CD4-positive, alpha-beta T cell treated with Interleukin-17A for 4 hours (primary cell): Measurements from ENCODE around the gene IFITM5.

Experiments
- DNase-seq: peaks from one replicate; pipeline ENCODE4 v3.0.0-alpha.2; 2020; ENCODE audit warnings: mixed read lengths

The IFITM5 gene

GRCh38 chr11:282171-282570, 17.2 kb downstream of the IFITM5 start:
- no peak for DNase-seq

DNA sequence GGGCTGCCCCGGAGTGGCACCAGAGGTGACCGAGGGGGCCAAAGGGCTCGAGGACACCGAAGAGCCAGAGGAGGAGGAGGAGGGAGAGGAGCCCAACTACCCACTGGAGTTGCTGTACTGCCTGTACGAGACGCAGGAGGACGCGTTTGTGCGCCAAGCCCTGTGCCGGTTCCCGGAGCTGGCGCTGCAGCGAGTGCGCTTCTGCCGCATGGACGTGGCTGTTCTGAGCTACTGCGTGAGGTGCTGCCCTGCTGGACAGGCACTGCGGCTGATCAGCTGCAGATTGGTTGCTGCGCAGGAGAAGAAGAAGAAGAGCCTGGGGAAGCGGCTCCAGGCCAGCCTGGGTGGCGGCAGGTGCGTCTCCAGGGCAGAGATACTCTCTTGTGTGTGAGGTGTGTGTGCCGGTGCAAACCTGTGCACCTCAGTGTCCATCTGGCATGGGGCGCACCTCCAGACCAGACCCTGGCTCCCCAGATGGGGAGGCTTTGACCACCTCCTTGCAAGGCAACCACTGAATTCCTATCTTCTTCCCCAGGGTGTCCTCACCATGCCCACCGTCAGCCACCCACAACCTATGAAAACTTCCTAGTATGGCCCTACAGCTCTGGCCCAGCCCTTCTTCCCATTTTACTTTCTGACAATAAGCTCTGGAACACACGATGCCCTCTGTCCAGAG, 17.7 kb downstream of the IFITM5 start:
- no peak for DNase-seq

DNA sequence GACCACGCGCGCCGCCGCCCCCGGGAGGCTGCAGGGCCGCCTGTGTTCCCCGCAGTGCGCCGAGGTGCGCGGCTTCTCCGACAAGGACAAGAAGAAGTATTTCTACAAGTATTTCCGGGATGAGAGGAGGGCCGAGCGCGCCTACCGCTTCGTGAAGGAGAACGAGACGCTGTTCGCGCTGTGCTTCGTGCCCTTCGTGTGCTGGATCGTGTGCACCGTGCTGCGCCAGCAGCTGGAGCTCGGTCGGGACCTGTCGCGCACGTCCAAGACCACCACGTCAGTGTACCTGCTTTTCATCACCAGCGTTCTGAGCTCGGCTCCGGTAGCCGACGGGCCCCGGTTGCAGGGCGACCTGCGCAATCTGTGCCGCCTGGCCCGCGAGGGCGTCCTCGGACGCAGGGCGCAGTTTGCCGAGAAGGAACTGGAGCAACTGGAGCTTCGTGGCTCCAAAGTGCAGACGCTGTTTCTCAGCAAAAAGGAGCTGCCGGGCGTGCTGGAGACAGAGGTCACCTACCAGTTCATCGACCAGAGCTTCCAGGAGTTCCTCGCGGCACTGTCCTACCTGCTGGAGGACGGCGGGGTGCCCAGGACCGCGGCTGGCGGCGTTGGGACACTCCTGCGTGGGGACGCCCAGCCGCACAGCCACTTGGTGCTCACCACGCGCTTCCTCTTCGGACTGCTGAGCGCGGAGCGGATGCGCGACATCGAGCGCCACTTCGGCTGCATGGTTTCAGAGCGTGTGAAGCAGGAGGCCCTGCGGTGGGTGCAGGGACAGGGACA, 18.4 kb downstream of the IFITM5 start:
- DNase-seq: peak; percentile 60

- peak; percentile 68 for DNase-seq
These were observed 19.2 kb downstream of the IFITM5 start for GRCh38 chr11:279966-280705.

DNA sequence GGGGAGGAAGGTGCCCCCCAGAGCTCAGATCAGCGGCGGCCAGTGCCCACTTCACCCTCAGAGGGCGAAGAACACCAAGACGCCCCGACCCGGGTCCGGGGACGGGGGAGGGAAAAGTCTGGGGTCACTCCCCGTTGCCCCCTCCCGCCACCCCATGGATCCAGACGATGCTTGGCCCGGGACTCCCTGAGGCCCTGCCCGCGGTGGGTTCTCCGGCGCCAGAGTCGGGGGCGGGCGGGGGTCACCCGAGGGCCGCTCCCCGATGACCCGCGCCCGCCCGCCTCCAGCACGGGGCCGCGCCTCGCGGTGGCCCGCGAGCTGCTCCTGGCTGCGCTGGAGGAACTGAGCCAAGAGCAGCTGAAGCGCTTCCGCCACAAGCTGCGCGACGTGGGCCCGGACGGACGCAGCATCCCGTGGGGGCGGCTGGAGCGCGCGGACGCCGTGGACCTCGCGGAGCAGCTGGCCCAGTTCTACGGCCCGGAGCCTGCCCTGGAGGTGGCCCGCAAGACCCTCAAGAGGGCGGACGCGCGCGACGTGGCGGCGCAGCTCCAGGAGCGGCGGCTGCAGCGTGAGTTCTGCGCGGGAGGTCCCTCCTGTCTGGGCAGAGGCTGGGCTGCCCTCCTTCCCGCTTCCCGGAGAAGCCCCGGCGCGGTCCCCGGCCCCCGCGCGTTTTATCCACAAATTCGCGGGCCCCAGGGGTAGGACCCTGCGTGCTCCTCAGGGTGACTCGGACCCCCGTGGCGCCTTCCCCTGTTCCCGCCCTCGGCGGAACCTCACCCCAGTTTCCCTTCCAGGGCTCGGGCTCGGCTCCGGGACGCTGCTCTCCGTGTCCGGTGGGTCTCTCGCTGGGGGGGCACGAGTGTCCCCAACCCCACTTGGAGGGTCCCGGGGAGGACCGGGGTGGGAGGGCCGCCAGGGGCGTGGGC, 20.0 kb downstream of the IFITM5 start:
- peak; percentile 51 for DNase-seq

GRCh38 chr11:278001-278951, 21.1 kb downstream of the IFITM5 start, which contains the start of gene NLRP6:
NLRP6 (plus strand) TSS chr11:278407; CDS start chr11:278570, 163 bp downstream.
- DNase-seq: no peak

- no peak for DNase-seq
These were observed 23.1 kb downstream of the IFITM5 start for GRCh38 chr11:276219-276618.

DNA sequence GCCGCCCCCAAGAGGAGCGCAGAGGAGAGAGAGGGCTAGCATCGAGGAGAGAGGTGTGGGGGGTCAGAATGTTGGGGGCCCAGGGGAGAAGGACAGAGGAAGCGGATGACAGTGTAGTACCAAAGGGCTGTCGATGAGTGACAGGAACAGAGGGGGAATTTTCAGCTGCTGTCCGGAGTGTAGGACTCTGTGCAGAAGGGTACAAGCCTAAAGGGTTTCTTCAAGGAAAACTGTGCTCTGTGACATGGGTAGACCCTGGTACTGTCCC, 26.5 kb downstream of the IFITM5 start:
- DNase-seq: no peak

DNA sequence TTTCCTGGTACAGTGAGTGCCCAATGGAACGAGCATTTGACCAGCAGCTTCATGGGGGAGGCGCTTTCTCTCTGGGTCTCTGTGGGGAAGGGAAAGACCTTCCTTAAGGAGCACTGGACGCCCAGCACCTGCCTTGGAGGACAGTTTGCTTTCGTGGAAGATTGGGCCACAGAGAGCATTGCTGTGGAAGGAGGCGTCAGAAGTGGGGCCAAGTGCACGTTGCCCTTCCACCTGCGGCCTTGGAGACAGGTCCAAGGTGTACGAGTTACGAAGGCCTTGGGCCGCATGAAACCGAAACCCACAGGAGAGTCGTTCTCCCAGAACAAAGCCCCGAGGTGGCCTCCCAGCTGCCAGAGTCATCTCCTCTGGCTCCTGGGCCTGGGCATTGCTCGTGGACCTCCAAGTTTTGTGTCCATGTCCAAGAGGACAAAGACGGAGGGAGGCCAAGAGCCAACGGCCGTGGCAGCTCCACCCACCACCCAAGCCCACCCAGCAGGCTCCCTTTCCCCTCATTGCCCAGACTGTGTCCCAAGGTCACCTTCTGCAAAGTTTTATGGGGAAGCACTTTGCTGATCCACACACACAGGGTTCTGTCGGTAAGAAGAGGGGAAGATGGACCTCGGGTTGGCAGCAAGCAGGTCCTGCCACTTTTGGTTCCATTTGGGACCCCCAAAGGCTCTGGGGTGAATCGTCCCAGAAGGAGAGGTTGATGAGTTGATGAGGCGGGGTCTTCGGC, 27.0 kb downstream of the IFITM5 start:
- DNase-seq: no peak

- DNase-seq: no peak
These were observed 28.0 kb downstream of the IFITM5 start for GRCh38 chr11:271319-271715.

DNA sequence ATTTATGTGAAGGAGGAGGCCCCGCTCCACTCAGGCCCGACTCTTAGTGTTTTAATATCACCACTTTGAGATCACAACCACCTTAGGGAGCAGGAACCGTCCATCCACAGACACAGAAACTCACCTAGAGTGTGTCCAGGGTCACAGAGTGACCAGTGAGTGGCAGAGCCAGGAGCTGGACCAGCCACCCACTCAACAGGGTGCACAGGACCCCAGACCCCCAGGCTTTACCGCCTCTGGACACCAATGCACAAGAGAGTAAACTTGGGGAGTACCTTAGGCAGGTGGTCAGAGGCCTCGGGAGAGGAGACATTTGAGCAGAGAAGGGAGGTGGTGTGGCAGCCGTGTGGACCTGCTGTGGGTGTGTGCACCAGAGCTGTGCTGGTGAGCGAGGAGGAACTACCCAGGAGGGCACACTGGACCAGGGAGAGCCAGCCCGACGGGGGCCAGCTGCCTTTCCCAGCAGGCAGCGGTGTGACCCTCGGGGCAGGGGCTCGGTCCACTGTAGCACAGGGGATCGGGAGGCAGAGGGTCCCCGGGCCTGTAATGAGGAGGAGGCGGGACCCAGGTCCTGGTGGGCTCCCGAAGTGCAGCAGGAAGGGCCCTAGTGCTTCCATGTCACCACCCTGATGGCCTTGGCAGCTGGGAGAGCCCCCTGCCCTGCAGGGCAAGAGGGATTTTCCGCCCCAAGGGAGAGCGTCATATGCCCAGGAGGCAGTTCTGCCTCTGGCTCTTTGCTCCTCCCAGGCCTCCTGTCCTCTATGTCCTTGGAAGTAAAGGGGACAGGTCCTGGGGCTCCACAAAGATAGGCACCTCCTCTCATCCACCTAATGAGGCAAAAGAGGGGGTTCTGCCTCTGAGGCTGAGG, 28.6 kb downstream of the IFITM5 start:
- no peak for DNase-seq

DNA sequence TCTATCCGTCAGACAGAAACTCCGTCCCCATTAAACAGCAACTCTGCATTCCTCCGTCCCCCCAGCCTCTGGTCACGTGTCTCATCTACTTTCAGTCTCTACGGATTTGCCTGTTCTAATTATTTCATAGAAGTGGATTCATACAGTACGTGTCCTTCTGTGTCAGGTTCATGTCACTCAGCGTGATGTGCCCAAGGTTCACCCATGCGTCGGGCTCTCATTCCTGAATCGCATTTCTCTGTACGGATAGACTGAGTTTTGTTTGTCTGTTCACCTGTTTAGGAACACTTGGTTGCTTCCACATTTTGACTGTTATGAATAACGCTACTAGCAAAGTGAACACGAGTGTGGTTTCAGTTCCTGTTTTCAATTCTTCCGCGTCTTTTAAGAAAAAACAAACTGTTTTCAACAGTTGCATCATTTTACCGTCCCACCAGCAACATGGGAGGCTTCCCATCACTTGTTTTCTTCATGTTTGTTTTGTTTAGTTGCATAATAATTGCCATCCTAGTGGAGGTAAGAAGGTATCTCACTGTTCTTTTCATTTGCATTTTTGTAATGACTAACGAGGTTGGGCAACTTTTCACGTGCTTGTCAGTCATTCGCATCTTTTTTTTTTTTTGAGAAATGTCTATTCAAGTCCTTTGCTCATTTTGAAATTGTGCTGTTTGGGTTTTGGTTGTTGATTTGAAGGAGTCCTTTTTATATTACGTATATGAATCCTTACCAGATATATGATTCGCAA, 30.0 kb downstream of the IFITM5 start:
- DNase-seq: peak; percentile 58

DNA sequence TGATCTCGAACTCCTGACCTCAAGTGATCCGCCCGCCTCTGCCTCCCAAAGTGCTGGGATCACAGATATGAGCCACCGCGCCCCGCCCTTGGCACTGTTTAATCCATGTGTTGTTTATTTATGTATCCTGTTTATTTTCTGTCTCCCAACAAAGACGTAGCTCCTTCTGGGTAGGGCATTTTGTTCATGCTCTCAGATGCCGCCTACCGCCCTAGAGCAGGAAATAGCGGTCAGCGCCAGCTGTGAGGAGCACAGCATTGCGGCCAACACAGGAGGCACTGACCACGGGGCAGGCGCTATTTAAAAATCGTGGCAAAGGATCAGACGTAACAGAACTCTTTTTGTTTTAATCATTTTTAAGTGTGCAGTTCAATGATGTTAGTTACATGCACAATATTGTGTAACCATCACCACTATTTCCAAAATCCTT, 30.6 kb downstream of the IFITM5 start:
- DNase-seq: peak; percentile 49

GRCh38 chr11:267491-267994, 31.8 kb downstream of the IFITM5 start:
- DNase-seq: peak; percentile 69

DNA sequence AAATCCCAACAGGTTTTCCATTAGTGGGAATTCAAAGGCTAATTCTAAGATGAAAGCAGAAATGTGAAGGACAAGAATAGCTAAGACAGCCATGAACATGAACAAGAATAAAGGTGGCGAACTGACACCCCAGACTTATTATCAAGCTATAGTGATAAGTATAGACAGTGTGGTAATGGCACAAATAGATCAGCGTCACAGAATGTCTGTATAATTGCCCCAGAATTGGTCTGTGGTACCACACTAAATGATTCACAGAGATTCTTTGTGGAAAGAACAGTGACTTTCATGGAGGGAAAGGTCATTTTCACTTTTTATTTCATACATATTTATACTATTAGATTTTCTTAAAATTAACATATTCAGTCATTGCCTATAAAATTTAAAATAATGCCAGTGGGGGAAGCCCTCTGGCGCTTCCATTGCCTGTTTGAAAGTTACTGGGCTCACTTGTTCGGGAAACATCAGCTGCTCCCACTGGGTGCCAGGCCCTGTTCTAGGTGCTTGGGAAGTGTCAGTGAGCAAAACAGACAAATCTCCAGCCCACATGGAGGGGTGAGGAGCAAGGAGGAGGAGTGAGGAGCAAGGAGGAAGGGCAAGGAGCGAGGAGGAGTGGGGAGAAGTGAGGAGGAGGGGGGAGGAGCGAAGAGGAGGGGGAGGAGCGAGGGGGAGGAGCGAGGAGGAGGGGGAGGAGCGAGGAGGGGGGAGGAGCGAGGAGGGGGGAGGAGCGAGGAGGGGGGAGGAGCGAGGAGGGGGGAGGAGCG, 32.5 kb downstream of the IFITM5 start:
- no peak for DNase-seq

DNA sequence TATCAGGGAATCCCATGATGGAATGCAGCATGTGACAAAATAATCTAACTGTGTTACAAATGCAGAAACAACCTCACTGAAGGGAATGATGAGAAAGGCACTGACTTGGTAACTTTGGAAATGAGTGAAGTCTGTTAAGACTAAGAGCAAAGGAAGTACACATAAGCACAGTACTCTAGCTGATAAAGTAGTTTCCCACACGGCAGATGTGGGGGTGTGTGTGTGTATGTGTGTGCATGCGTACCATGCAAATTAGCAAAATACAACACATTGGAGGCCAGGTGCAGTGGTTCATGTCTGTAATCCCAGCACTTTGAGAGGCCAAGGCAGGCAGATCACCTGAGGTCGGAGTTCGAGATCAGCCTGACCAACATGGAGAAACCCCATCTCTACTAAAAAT, 37.7 kb downstream of the IFITM5 start:
- no peak for DNase-seq

DNA sequence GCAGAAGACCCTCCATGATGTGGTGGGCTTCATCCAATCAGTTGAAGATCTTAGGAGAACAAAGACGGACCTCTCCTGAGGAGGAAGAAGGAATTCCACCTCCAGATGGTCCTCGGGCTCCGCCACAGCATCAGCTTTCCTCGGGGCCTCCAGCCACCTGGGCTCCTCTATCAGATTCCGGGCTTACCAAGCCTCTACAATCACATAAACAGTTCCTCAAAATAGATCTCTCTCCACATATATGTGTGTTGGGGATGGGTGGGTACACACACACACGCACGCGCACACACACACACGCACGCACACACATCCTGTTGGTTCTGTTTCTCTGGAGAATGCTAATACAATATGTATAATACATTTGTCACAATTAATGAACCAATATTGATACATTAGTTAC, 39.9 kb downstream of the IFITM5 start:
- DNase-seq: no peak
